ENCODE results near the gene RIC1.
"Not testable (repeated sequence)": the region's sequence is repeated elsewhere in the genome, so short reads cannot be mapped to it uniquely, and the experiment has no call there.

RIC1 gene

DNA sequence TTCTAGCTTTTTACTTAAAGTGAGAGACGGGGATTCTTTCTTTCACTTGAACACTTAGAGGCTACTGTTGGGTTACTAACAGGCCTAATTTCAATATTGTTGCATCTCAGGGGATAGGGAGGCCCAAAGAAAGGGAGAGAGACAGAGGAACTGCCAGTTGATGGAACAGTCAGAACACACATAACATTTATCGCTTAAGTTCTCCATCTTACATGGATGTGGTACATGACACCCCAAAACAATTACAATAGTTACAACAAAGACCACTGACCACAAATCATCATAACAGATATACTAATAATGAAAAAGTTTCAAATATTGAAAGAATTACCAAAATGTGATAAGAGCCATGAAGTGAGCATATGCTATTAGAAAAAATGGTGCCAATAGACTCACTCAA, 4.3 kb upstream of the RIC1 start:
- no peaks in the 10 kb centered on the region for H3K36me3 ChIP-seq (ENCODE audit: insufficient read depth, low read depth, low read length)
- H3K9me3 ChIP-seq (ENCODE audit: insufficient read depth, low read depth, low read length), result no peaks in the 10 kb centered on the region
- no peak overlapping the region for H3K27ac ChIP-seq (ENCODE audit: low read length)
- H3K9ac ChIP-seq (ENCODE audit: low read depth, low read length), result no peak overlapping the region
- H3K4me1 ChIP-seq (ENCODE audit: insufficient read depth, low read length), result peaks cover 5% of the 10 kb centered on the region
- H3K27me3 ChIP-seq (ENCODE audit: insufficient read depth, low read length), result no peaks in the 10 kb centered on the region
- H3K4me3 ChIP-seq (ENCODE audit: low read length), result no peak overlapping the region

DNA sequence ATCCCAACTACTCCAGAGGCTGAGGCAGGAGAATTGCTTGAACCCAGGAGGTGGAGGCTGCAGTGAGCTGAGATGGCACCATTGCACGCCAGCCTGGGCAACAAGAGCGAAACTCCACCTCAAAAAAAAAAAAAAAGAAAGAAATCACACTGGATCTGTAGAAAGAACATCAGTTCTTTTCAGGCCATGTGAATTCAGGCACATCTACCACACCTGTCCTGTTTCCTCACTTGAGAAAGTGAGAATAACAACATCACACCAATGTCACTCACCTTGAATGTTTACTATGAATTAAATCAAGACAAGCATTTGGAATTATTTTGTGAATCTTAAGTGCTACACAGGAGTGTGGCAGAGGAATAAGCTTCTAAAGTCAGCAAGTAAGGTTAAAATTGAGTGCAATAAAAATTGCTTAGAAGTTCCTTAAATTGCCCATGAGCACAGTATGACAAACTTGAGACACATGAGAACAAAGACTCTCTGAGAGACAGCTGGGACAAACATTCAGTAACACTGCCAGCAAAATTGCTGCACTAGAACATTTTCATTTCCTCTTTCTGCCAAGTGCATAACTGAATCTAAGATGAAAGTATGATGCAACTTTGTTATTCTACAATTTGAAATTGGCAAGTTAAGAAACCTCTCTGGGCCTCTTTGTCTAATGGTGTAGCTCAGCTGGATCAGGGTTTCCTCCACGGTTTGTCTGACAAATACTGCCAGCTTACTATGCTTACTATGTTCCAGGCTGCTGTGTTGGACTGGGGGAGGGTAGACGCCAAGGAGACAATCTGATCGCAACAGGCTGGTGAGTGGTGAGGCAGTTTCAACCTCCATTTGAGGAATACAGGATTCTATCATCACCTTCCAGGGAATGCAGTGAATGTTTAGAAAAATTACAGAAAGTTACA, 1.9 kb upstream of the RIC1 start:
- H3K4me3 ChIP-seq (ENCODE audit: low read length), result no peak overlapping the region
- no peaks in the 10 kb centered on the region for H3K36me3 ChIP-seq (ENCODE audit: insufficient read depth, low read depth, low read length)
- peak overlapping the region; percentile 32; the same call in 1 of the 2 replicates for H3K9ac ChIP-seq (ENCODE audit: low read depth, low read length)
- peaks cover 13% of the 10 kb centered on the region for H3K4me1 ChIP-seq (ENCODE audit: insufficient read depth, low read length)
- H3K9me3 ChIP-seq (ENCODE audit: insufficient read depth, low read depth, low read length), result no peaks in the 10 kb centered on the region
- no peak overlapping the region for H3K27ac ChIP-seq (ENCODE audit: low read length)
- no peaks in the 10 kb centered on the region for H3K27me3 ChIP-seq (ENCODE audit: insufficient read depth, low read length)

GRCh38 chr9:5627686-5628085, 1.2 kb upstream of the RIC1 start:
- not testable (repeated sequence) for H3K9me3 ChIP-seq (ENCODE audit: insufficient read depth, low read depth, low read length); H3K27ac ChIP-seq (ENCODE audit: low read length); H3K36me3 ChIP-seq (ENCODE audit: insufficient read depth, low read depth, low read length); H3K27me3 ChIP-seq (ENCODE audit: insufficient read depth, low read length)
- Histone ChIP-seq H3K4me3 (ENCODE audit: low read length) (peak overlapping the region; percentile 88), H3K9ac (ENCODE audit: low read depth, low read length) (peak overlapping the region; percentile 61; the same call in 1 of the 2 replicates), H3K4me1 (ENCODE audit: insufficient read depth, low read length) (peaks cover 13% of the 10 kb centered on the region)

DNA sequence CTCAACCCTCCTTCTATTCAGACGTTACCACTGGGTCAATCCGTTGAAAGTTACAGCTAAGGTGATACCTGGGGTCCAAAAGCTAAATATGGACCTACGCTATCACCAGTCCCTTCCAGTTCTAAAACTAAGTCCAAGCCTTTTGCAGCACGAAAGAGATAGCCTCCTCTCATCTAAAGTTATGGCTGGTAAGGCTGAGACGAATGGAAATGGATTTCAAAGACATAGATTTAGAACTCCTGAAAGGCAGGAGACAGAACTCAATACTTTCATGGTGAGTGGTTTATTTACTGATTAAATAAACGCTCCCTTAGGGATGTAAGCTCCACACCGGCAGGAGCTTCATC, 751 bp upstream of the RIC1 start:
- Histone ChIP-seq H3K4me3 (ENCODE audit: low read length) (peak overlapping the region; percentile 88), H3K27ac (ENCODE audit: low read length) (no peak overlapping the region), H3K9me3 (ENCODE audit: insufficient read depth, low read depth, low read length) (no peaks in the 10 kb centered on the region), H3K27me3 (ENCODE audit: insufficient read depth, low read length) (no peaks in the 10 kb centered on the region), H3K36me3 (ENCODE audit: insufficient read depth, low read depth, low read length) (no peaks in the 10 kb centered on the region), H3K4me1 (ENCODE audit: insufficient read depth, low read length) (peaks cover 15% of the 10 kb centered on the region), H3K9ac (ENCODE audit: low read depth, low read length) (peak overlapping the region; percentile 61; the same call in 1 of the 2 replicates)

DNA sequence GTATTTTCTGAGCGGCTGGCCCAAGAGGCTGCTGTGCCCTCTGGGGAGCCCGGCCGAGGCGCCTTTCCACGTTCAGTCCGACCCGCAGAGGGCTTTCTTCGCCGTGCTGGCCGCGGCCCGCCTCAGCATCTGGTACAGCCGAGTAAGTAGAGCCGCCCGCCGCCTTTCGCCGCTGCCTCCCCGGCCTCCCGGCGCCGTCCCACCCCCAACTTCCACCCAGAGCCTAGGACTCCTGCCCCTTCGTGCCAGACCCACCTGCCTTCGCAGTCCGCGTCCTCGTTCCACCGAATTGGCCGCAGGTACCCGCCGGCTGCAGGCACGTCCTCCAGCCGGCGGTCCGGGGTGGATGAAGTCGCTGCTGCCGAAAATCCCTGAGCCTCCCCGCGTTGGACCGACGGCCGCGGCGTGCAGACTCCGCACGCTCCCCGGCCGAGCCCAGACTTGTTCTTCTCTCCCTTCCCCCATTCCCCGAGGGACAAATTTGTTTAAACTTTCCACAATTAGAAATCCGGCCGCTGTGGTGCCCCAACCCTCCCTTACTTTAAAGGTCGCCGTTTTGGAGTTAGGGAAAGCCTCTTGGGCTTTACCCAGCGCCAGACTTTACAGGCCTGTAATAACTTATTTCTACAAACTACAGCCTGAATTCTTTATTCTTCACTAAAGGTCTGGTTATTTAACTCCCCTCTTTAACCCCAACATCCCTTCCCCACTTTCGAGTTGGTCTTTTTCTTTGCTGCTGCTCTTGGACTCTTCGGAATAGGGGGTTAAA, 589 bp downstream of the RIC1 start:
- H3K36me3 ChIP-seq (ENCODE audit: insufficient read depth, low read depth, low read length), result no peaks in the 10 kb centered on the region
- peak overlapping the region; percentile 61 for H3K9ac ChIP-seq (ENCODE audit: low read depth, low read length)
- H3K4me1 ChIP-seq (ENCODE audit: insufficient read depth, low read length), result peaks cover 18% of the 10 kb centered on the region
- H3K9me3 ChIP-seq (ENCODE audit: insufficient read depth, low read depth, low read length), result no peaks in the 10 kb centered on the region
- H3K4me3 ChIP-seq (ENCODE audit: low read length), result peak overlapping the region; percentile 88
- H3K27me3 ChIP-seq (ENCODE audit: insufficient read depth, low read length), result no peaks in the 10 kb centered on the region
- H3K27ac ChIP-seq (ENCODE audit: low read length), result peak overlapping the region; percentile 13

GRCh38 chr9:5630081-5630507, 1.2 kb downstream of the RIC1 start:
- peaks cover 3% of the 10 kb centered on the region; the same call in 1 of the 2 replicates for H3K9me3 ChIP-seq (ENCODE audit: insufficient read depth, low read depth, low read length)
- no peak overlapping the region for H3K27ac ChIP-seq (ENCODE audit: low read length)
- H3K27me3 ChIP-seq (ENCODE audit: insufficient read depth, low read length), result no peaks in the 10 kb centered on the region
- no peaks in the 10 kb centered on the region for H3K36me3 ChIP-seq (ENCODE audit: insufficient read depth, low read depth, low read length)
- peaks cover 18% of the 10 kb centered on the region for H3K4me1 ChIP-seq (ENCODE audit: insufficient read depth, low read length)
- H3K9ac ChIP-seq (ENCODE audit: low read depth, low read length), result peak overlapping the region; percentile 61; the same call in 1 of the 2 replicates
- H3K4me3 ChIP-seq (ENCODE audit: low read length), result peak overlapping the region; percentile 88

DNA sequence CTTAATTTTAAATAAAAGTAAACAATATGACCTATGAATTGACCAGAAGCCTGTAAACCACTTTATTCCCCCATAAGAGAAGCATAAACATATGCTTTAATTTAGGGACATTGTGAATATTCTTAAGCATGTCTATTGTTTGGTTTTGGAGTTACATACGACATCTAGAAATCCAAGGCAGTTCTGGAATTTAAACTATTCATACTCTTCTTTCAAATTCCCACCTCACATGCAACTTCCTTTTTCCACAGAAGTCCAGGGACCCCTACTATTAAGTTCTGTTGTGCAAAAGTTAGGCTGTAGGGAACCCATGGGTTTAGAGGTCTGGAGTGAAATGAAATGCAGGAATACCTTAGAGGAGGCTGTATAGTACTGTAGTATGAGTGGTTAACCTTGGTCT, 2.1 kb downstream of the RIC1 start:
- no peak overlapping the region for H3K9ac ChIP-seq (ENCODE audit: low read depth, low read length)
- H3K4me3 ChIP-seq (ENCODE audit: low read length), result peak overlapping the region; percentile 88
- H3K27ac ChIP-seq (ENCODE audit: low read length), result no peak overlapping the region

DNA sequence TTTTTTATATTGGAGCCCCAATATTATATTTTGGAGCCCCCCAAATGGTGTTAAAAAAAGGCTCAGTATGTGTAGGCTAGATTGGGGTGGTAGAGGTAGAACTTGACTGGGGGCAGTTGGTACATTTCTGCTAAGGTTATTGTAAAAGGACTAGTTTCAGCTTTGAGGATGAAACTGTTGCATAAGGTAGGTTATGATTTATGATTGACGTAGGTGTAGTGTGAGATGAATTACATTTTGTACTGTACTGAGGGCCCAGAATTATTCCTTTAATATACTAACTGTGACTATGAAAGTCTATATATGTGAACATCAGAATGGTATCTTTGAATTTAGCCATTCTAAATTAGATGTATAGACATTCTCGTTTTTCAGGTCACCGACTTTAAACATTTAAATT, 3.6 kb downstream of the RIC1 start:
- H3K9ac ChIP-seq (ENCODE audit: low read depth, low read length), result no peak overlapping the region
- H3K4me3 ChIP-seq (ENCODE audit: low read length), result no peak overlapping the region
- H3K36me3 ChIP-seq (ENCODE audit: insufficient read depth, low read depth, low read length), result no peaks in the 10 kb centered on the region
- H3K4me1 ChIP-seq (ENCODE audit: insufficient read depth, low read length), result peaks cover 12% of the 10 kb centered on the region; the same call in 1 of the 2 replicates
- H3K27me3 ChIP-seq (ENCODE audit: insufficient read depth, low read length), result no peaks in the 10 kb centered on the region
- H3K27ac ChIP-seq (ENCODE audit: low read length), result no peak overlapping the region
- H3K9me3 ChIP-seq (ENCODE audit: insufficient read depth, low read depth, low read length), result peaks cover 6% of the 10 kb centered on the region

More for the DNA sequence above, 2.1 kb downstream of the RIC1 start:
- no peaks in the 10 kb centered on the region for H3K36me3 ChIP-seq (ENCODE audit: insufficient read depth, low read depth, low read length)
- peaks cover 6% of the 10 kb centered on the region for H3K9me3 ChIP-seq (ENCODE audit: insufficient read depth, low read depth, low read length)
- peaks cover 18% of the 10 kb centered on the region for H3K4me1 ChIP-seq (ENCODE audit: insufficient read depth, low read length)
- no peaks in the 10 kb centered on the region for H3K27me3 ChIP-seq (ENCODE audit: insufficient read depth, low read length)

DNA sequence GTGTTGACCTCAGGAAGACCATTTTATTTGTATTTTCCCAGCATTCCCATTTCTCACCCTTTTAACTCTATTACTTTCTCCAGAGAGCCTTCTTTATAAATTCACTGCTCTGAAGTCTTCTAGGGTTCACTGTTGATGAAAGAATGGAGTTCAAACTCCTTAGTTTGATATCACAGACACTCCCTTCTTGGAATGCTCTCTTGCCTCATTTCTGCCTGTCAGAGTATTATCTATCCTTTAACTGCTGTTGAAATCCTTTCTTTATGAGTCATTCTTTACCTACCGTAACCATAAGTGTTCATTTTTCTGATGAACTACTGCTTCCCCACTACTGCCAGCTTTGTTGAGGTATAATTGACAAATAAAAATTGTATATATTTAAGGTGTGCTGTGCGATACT, 4.3 kb downstream of the RIC1 start:
- no peaks in the 10 kb centered on the region for H3K27me3 ChIP-seq (ENCODE audit: insufficient read depth, low read length)
- no peak overlapping the region for H3K4me3 ChIP-seq (ENCODE audit: low read length)
- peaks cover 6% of the 10 kb centered on the region for H3K9me3 ChIP-seq (ENCODE audit: insufficient read depth, low read depth, low read length)
- no peak overlapping the region for H3K27ac ChIP-seq (ENCODE audit: low read length)
- peaks cover 12% of the 10 kb centered on the region; the same call in 1 of the 2 replicates for H3K4me1 ChIP-seq (ENCODE audit: insufficient read depth, low read length)
- H3K36me3 ChIP-seq (ENCODE audit: insufficient read depth, low read depth, low read length), result no peaks in the 10 kb centered on the region
- H3K9ac ChIP-seq (ENCODE audit: low read depth, low read length), result no peak overlapping the region

DNA sequence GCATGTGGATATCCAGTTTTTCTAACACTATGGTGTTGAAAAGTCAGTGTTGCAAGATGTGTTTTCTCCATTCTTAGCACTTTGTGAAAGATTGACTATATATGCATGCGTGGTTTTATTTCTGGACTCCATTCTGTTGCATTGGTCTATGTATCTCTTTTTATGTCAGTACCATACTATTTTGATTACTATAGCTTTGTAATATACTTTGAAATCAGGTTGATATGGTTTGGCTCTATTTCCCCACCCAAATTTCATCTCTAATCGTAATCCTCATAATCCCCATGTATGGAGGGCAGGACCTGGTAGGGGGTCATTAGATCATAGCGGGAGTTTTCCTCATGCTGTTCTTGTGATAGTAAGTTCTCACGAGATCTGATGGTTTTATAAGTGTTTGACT, 6.5 kb downstream of the RIC1 start:
- Histone ChIP-seq H3K9ac (ENCODE audit: low read depth, low read length) (no peak overlapping the region), H3K27ac (ENCODE audit: low read length) (no peak overlapping the region), H3K9me3 (ENCODE audit: insufficient read depth, low read depth, low read length) (peaks cover 6% of the 10 kb centered on the region), H3K36me3 (ENCODE audit: insufficient read depth, low read depth, low read length) (no peaks in the 10 kb centered on the region), H3K27me3 (ENCODE audit: insufficient read depth, low read length) (no peaks in the 10 kb centered on the region), H3K4me1 (ENCODE audit: insufficient read depth, low read length) (peaks cover 12% of the 10 kb centered on the region; the same call in 1 of the 2 replicates), H3K4me3 (ENCODE audit: low read length) (no peak overlapping the region)

GRCh38 chr9:5639816-5640215, 10.9 kb downstream of the RIC1 start:
- Histone ChIP-seq H3K9ac (ENCODE audit: low read depth, low read length) (no peak overlapping the region), H3K27ac (ENCODE audit: low read length) (no peak overlapping the region), H3K4me1 (ENCODE audit: insufficient read depth, low read length) (no peaks in the 10 kb centered on the region), H3K4me3 (ENCODE audit: low read length) (no peak overlapping the region), H3K36me3 (ENCODE audit: insufficient read depth, low read depth, low read length) (no peaks in the 10 kb centered on the region), H3K27me3 (ENCODE audit: insufficient read depth, low read length) (no peaks in the 10 kb centered on the region), H3K9me3 (ENCODE audit: insufficient read depth, low read depth, low read length) (peaks cover 6% of the 10 kb centered on the region)
